ENCODE results near the gene BNIP3.
"Not testable (repeated sequence)": the region's sequence is repeated elsewhere in the genome, so short reads cannot be mapped to it uniquely, and the experiment has no call there.

BNIP3 gene

DNA sequence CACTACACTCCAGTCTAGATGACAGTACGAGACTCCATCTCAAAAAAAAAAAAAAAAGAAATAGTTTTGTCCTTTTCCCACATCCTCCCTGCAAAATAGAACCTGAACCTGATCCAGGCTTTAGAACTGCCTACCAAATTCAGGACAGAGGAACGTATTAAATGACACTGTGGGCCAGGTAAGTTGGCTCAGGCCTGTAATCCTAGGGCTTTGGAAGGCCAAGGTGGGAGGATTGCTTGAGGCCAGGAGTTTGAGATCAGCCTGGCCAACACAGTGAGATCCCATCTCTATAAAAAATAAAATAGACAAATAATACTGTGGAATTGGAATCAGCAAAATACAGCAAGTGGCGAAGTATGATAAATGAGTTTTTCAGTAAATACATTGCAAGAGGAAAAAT, 10.0 kb upstream of the BNIP3 start:
- Histone ChIP-seq H3K27me3 (ENCODE audit: control insufficient read depth, low read length) (no peaks in the 10 kb centered on the region), H3K4me1 (ENCODE audit: control insufficient read depth, low read length) (no peaks in the 10 kb centered on the region), H3K9me2 (replicated peaks; ENCODE audit: control insufficient read depth, low read length) (no peaks in the 10 kb centered on the region), H3K4me2 (ENCODE audit: low read length) (no peak overlapping the region), H3K36me3 (ENCODE audit: control insufficient read depth, low read length) (no peaks in the 10 kb centered on the region), H3K4me3 (ENCODE audit: low read length) (no peak overlapping the region), H4K20me1 (ENCODE audit: control insufficient read depth, insufficient read depth, low read depth, low read length) (no peaks in the 10 kb centered on the region), H3F3A (ENCODE audit: control insufficient read depth, insufficient read depth) (no peaks in the 10 kb centered on the region), H3K79me2 (ENCODE audit: control insufficient read depth, low read length) (no peaks in the 10 kb centered on the region), H3K27ac (ENCODE audit: low read depth, low read length) (no peak overlapping the region), H3K9me3 (ENCODE audit: control insufficient read depth, insufficient read depth, low read length) (no peaks in the 10 kb centered on the region)
- TF ChIP-seq EZH2phosphoT487 (IDR thresholded peaks at IDR 0.05; ENCODE audit: borderline replicate concordance, low read length) (no peak), CTCF (IDR thresholded peaks at IDR 0.05; ENCODE audit: low read depth, low read length, poor library complexity, severe bottlenecking) (no peak)

- not testable (repeated sequence) for H3K27ac ChIP-seq (ENCODE audit: low read depth, low read length); H3K36me3 ChIP-seq (ENCODE audit: control insufficient read depth, low read length); H3K4me2 ChIP-seq (ENCODE audit: low read length); H4K20me1 ChIP-seq (ENCODE audit: control insufficient read depth, insufficient read depth, low read depth, low read length); H3K4me1 ChIP-seq (ENCODE audit: control insufficient read depth, low read length); H3K79me2 ChIP-seq (ENCODE audit: control insufficient read depth, low read length); H3K27me3 ChIP-seq (ENCODE audit: control insufficient read depth, low read length); H3F3A ChIP-seq (ENCODE audit: control insufficient read depth, insufficient read depth); H3K4me3 ChIP-seq (ENCODE audit: low read length); H3K9me3 ChIP-seq (ENCODE audit: control insufficient read depth, insufficient read depth, low read length); H3K9me2 ChIP-seq (replicated peaks; ENCODE audit: control insufficient read depth, low read length)
These were observed 6.1 kb upstream of the BNIP3 start for GRCh38 chr10:131987786-131988185.

GRCh38 chr10:131987301-131987700, 5.6 kb upstream of the BNIP3 start:
- not testable (repeated sequence) for H3K4me2 ChIP-seq (ENCODE audit: low read length); H3F3A ChIP-seq (ENCODE audit: control insufficient read depth, insufficient read depth); H3K9me2 ChIP-seq (replicated peaks; ENCODE audit: control insufficient read depth, low read length); H3K4me3 ChIP-seq (ENCODE audit: low read length); H3K79me2 ChIP-seq (ENCODE audit: control insufficient read depth, low read length); H3K36me3 ChIP-seq (ENCODE audit: control insufficient read depth, low read length); H4K20me1 ChIP-seq (ENCODE audit: control insufficient read depth, insufficient read depth, low read depth, low read length); H3K27ac ChIP-seq (ENCODE audit: low read depth, low read length); H3K27me3 ChIP-seq (ENCODE audit: control insufficient read depth, low read length); H3K4me1 ChIP-seq (ENCODE audit: control insufficient read depth, low read length); H3K9me3 ChIP-seq (ENCODE audit: control insufficient read depth, insufficient read depth, low read length)

DNA sequence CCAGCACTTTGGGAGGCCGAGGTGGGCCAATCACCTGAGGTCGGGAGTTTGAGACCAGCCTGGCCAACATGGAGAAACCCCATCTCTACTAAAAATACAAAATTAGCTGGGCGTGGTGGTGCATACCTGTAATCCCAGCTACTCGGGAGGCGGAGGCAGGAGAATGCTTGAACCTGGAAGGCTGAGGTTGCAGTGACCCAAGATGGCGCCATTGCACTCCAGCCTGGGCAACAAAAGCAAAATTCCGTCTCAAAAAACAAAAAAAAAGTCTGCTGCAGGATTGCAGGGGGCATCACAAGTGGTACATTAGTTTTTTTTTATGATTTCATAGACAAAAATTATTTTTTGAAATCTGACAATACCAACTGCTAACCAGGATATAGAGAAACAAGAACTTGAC, 5.1 kb upstream of the BNIP3 start:
- not testable (repeated sequence) for H3K4me1 ChIP-seq (ENCODE audit: control insufficient read depth, low read length); H3K4me2 ChIP-seq (ENCODE audit: low read length); H3F3A ChIP-seq (ENCODE audit: control insufficient read depth, insufficient read depth); H4K20me1 ChIP-seq (ENCODE audit: control insufficient read depth, insufficient read depth, low read depth, low read length); H3K27ac ChIP-seq (ENCODE audit: low read depth, low read length); H3K27me3 ChIP-seq (ENCODE audit: control insufficient read depth, low read length); H3K9me3 ChIP-seq (ENCODE audit: control insufficient read depth, insufficient read depth, low read length); H3K4me3 ChIP-seq (ENCODE audit: low read length); H3K9me2 ChIP-seq (replicated peaks; ENCODE audit: control insufficient read depth, low read length); H3K36me3 ChIP-seq (ENCODE audit: control insufficient read depth, low read length); H3K79me2 ChIP-seq (ENCODE audit: control insufficient read depth, low read length)

GRCh38 chr10:131983780-131984179, 2.1 kb upstream of the BNIP3 start:
- Histone ChIP-seq H3K9me2 (replicated peaks; ENCODE audit: control insufficient read depth, low read length) (no peaks in the 10 kb centered on the region), H3K9me3 (ENCODE audit: control insufficient read depth, insufficient read depth, low read length) (no peaks in the 10 kb centered on the region), H4K20me1 (ENCODE audit: control insufficient read depth, insufficient read depth, low read depth, low read length) (peaks cover 13% of the 10 kb centered on the region), H3F3A (ENCODE audit: control insufficient read depth, insufficient read depth) (no peaks in the 10 kb centered on the region), H3K27ac (ENCODE audit: low read depth, low read length) (no peak overlapping the region), H3K36me3 (ENCODE audit: control insufficient read depth, low read length) (peaks cover 18% of the 10 kb centered on the region), H3K4me1 (ENCODE audit: control insufficient read depth, low read length) (peaks cover 32% of the 10 kb centered on the region), H3K4me3 (ENCODE audit: low read length) (no peak overlapping the region), H3K4me2 (ENCODE audit: low read length) (no peak overlapping the region), H3K27me3 (ENCODE audit: control insufficient read depth, low read length) (no peaks in the 10 kb centered on the region), H3K79me2 (ENCODE audit: control insufficient read depth, low read length) (peaks cover 34% of the 10 kb centered on the region)
- TF ChIP-seq CTCF (IDR thresholded peaks at IDR 0.05; ENCODE audit: low read depth, low read length, poor library complexity, severe bottlenecking) (no peak), EZH2phosphoT487 (IDR thresholded peaks at IDR 0.05; ENCODE audit: borderline replicate concordance, low read length) (no peak)

All from DOHH2 (cell line).